COLO829 (cell line): ENCODE results near the gene MSANTD2.
"Not testable (repeated sequence)": the region's sequence is repeated elsewhere in the genome, so short reads cannot be mapped to it uniquely, and the experiment has no call there.

Experiments
- DNase-seq: peaks from one replicate; pipeline ENCODE4 v3.0.0; 2012; ENCODE audit warnings: low spot score

The MSANTD2 gene

GRCh38 chr11:124770959-124771358 lies 29.2 kb downstream of the MSANTD2 start:
- not testable (repeated sequence) for DNase-seq

GRCh38 chr11:124769806-124770774 lies 30.1 kb downstream of the MSANTD2 start:
- no peak for DNase-seq

GRCh38 chr11:124768914-124769313 lies 31.3 kb downstream of the MSANTD2 start:
- DNase-seq = no peak

DNA sequence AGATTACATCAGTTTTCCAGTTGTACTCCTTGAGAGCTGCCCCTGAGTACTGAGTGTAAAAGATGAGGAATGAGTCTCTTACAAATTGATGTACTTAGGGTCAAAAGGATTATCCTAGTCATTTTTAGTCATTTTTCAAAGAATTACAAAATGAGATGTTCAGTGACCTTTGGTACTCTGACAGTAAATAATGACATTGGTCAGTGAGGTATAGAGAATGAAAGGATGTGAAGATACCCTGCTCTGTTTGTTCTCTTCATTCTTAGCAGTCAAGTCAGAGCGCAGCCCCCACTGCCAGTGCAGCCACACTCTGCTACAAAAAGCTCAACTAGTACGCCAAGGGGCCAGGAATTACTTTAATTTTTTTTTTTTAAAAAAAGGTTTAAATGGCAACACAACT lies 34.0 kb downstream of the MSANTD2 start:
- DNase-seq = no peak

DNA sequence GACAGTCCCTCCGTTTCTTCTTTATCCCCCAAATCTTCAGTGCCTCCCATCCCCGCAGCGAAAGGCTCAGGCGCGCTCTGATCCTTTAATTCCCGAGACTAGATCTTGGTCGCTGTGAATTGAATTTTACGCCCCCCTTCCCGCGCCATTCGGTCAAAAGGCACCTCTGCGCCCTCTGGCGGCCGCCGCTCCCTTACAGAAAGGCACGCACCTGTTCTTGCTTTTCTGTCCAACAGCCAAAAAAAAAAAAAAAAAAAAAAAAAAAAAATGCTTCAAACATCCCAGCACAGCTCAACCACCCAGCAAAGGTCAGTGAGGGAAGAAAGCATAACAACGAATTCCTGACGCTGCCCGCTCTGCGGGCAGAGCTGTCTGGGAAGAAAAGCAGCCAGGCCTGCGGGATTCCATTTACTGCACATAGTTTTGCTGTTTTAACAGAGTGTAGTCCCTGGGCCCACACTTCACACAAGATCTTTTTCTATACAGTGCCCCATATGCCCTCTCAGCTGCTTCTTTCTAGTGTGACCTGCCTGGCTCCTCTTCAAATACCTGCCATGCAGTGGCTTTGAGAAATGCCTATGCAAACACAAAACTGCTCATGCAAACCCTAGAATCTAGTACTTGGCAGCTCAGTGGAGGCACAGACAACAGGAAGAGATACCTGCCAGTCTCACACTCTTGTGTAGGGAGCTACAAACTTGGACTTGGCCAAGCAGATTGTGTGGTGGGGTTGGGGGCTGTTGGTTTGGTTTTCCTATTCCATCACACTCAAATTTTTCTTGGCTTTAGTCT lies 36.9 kb downstream of the MSANTD2 start:
- peak; percentile 37 for DNase-seq

DNA sequence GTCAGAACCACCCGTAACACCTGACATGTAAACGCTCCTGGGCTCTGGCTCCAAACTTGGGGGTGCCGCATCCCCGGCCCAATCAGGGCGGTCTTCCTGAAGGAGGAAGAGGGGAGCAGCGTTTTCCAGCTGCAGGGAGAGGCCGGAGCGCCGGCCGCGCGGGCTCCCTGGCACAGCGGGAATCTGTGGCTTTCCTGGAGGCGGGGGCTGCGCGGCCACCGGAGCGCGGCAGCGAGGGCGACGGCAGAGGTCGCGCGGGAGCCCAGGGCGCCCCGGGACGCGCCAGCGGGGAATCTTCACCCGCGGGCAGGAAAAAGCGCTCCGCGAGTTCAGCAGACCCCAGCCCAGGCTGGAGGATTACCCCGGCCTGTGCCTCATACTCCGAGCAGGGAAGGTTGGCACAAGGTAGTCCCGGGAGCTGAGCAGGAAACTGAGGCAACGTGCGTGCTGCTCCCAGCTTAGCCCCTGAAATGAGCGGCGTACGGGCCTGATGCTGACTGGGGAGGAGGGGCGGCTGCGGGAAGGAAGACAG lies 37.5 kb downstream of the MSANTD2 start:
- DNase-seq = no peak

DNA sequence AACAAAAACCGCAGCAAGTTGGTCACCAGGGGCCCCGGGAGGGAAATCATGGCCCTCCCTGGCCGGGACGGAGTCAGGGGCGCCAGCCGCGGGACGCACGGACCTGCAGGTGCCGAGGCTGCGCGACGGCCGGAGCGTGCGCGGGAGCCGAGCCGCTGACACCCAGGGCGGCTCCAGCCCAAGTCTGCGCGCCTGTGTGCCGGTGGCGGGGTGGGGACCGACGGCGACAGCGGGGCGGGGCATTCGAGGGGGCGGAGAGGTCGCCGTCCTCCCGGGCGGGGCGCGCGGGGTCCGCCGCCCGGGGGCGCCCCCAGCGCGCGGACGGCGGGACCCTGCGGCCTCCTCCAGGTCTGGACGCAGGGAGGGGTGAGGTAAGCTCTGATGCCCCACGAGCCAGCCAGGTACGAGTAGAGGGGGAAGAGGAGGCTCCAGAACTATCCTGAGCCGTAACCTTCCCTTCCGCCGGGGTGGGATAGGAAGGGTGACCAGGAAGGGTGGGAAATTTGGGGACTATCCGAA lies 38.0 kb downstream of the MSANTD2 start, which contains the start of gene ESAM:
Gene ESAM (minus strand): TSS at position 186 of the 519 bp plus-strand sequence. CDS start 136 bp downstream, at position 50.
- DNase-seq = no peak

DNA sequence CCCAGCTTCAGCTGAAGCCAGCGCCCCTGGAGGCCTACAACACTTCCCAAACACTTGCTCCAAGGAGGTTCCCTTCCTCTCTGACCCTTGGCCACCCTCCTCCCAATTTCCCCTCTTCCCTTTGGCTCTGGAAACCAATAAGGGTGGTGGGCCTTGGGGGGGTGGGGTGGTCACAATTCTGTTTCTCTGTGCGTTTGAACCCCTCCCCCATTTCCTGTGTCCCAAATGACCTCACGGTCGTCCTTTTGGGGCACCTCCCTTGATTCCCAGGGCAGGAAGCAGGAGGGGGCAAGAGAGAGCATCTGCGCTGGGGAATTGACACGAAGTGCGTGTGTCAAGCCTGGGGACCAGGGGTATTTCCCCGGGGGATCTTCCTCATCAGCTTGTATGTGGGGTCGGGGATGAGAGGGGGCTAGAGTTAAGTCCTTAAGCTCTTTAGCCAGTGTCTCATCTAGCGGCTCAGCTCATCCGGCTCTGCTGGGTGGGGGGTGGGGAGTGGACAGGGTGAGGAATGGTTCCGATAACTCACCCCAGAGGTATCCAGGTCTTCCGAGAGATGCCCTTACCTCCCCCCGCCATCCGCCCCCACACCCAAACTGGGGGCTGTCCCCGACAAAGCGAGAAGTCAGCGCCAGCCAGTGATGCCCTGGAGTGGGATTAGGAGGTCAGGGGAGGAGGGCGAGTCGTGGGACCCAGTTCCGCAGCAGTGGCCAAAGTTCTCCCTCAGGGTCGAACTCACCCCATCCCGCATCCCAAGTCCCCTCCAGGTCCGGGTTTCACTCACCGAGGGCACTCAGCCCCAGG lies 38.7 kb downstream of the MSANTD2 start:
- DNase-seq = no peak

DNA sequence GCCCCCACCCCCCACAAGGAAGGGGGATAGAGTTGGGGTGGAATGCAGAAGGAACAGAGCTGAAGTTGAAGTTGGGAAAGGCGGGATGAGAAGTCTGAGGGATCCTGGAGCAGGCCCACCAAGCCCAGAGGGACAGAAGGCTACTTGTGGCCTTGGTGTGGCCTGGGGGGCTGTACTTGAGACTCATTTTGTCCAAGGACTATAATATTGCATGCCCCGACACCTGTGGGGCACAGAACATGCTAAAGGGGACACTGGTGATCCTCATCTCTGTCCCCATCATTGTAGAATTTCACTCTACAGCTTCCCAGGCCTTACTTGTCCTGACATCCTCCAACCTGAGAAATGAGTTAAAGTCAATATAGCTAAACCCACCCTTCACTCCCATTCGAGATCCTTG lies 39.4 kb downstream of the MSANTD2 start:
- no peak for DNase-seq

- DNase-seq = no peak
These were observed 40.0 kb downstream of the MSANTD2 start for GRCh38 chr11:124760205-124760652.

DNA sequence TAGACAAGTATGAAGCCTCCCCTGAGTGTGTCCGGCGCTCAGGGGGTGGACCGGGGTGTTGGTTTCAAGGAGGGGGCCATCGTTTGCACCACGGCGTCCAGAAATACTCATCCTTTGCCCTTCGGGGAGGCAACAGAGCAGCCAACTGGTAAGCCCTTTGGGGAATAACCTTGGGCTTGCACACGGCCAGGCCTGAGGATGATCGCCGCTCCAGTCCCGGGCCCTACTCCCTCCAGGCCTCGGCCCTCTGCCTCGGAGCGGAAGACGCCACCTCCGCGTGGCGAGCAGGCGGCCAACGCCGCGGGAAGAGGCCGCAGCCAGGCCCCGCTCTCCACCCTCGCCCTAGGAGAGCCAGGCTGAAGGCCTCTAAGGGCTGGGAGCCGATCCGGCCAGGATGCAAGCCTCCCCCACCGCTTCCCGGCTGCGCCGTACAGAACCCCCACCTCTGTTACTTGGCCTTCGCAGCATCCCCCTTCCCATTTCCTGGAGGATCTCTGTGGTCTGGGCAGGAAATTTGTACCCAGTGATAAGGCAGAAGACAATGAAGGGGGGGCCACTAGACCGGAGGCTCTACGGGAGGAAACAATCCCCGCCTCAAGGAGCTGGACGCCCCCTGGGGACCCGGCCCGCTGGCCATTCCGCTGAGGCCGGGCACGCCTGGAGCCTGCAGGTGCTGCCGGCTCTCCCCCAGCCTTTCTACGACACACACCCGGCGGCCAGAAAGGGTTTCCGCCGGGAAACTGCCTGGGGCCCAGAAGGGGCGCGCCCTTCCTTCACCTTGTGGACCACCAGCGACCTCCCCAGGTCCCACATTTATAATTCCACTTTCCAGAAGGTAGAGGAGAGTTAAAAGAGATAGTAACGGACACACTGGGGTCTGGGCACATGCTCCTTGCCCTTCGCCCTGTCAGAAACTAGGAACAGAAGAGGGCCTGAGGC lies 40.7 kb downstream of the MSANTD2 start:
- DNase-seq = no peak

DNA sequence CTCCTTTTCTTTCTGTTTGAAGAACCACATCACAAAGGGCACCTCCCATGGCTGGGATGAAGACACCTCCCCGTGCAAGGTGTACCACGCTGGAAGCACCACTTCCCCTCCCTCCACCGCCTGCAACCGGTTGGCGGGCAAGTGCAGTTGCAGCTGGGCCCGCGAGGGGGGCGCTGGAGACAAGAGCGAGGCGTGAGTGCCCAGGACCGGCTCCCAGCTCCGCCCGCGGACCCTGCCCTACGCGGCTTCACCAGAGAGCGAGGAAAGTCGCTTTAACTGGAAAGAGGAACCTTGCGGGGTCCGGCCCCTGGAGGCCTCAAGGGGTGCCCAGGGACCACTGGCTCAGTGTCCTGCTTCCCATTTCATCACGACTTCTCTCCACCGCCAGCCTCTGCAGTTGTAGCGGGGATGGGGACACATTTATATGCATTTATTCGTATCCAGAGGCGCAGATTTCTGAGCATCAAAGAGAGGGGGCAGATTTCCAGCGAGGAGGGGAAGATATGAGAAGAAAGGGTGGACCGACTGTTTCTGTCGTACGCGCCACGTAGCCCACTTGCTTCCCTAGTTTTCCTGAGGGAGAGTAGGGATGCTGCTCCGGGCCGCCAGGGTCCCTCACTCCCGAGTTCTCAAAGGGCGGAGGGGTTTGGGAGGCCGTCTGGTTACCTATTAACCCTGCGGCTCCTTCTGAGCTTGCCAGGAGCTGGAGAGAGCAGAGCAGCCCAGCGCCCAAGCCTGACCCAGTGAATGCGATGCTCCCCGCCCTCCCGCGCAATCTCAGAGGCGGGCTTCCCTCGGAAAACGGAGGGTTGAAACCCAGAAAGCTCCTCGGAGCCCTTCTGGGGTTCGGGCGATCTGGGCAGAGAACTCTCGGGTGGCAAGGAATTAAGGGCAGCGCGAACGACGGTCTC lies 41.6 kb downstream of the MSANTD2 start:
- peak; percentile 30 for DNase-seq

GRCh38 chr11:124757320-124757719 lies 42.9 kb downstream of the MSANTD2 start:
- no peak for DNase-seq

- DNase-seq = no peak
These were observed 43.4 kb downstream of the MSANTD2 start for GRCh38 chr11:124756753-124757227.

GRCh38 chr11:124756033-124756752 lies 44.0 kb downstream of the MSANTD2 start:
- no peak for DNase-seq

- no peak for DNase-seq
These were observed 45.5 kb downstream of the MSANTD2 start for GRCh38 chr11:124754710-124755109.

DNA sequence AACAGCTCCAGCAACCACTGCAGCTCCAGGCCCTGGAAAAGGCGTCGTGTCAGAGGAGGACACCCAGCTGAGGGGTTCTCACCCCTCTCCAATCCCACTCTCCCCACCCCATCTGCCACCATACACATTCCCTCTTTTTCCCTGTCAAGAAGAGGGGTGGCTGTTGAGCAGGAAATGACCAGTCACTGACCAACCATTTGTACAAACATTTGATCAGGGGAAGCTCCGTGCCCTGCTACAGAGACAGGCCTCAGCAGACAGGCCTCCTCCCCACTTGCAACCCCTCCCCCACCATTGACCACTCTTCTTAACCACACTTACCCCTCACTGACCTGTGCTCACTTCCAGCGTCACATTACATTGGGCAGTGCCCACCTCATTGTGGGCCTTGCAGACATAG lies 45.9 kb downstream of the MSANTD2 start:
- no peak for DNase-seq

GRCh38 chr11:124753624-124754023 lies 46.6 kb downstream of the MSANTD2 start:
- DNase-seq = no peak
